Large intestine (tissue), 3 donors: ENCODE data around the gene TROAP. TPM values are rescaled to one million over a fixed set of nuclear protein-coding genes. Genes with fewer than 3 reads are reported as not detected.

Experiments
- DNase-seq, 2 donors: peaks; one replicate each; pipeline versions ENCODE4 v3.0.0 to v3.0.0-alpha.2; 2013
- H3K27ac ChIP-seq: one replicate; pipeline ENCODE4 v1.5.1; 2013; ENCODE audit warnings: low read length
- H3K27me3 ChIP-seq: 2 replicates; pipeline ENCODE4 v1.6.1; 2013; ENCODE audit warnings: low read length; ENCODE audit not compliant: control insufficient read depth, insufficient read depth
- H3K36me3 ChIP-seq: 2 replicates; pipeline ENCODE4 v1.6.1; 2013; ENCODE audit warnings: low read length; ENCODE audit not compliant: control insufficient read depth, insufficient read depth
- H3K4me1 ChIP-seq: one replicate; pipeline ENCODE4 v1.6.1; 2013; ENCODE audit warnings: low read length; ENCODE audit not compliant: control insufficient read depth, insufficient read depth
- H3K4me3 ChIP-seq: one replicate; pipeline ENCODE4 v1.5.1; 2013; ENCODE audit warnings: low read length
- H3K9me3 ChIP-seq: one replicate; pipeline ENCODE4 v1.6.1; 2013; ENCODE audit warnings: mild to moderate bottlenecking, low read depth, low read length, moderate library complexity; ENCODE audit not compliant: control insufficient read depth
- WGBS: methylation state at CpG from one replicate; pipeline ENCODE4 v1.1.5; 2013; ENCODE audit warnings: low lambda C conversion rate; ENCODE audit not compliant: insufficient coverage; 5-methylcytosine and 5-hydroxymethylcytosine counted together
- polyA plus RNA-seq: library from polyadenylated mRNA; unstranded; fragments of 120-200 nt; gene quantifications from one replicate; pipeline ENCODE4 v1.2.1, GENCODE V29; 2013

The TROAP gene
- polyA plus RNA-seq, 1 donor: 15.8 TPM

DNA sequence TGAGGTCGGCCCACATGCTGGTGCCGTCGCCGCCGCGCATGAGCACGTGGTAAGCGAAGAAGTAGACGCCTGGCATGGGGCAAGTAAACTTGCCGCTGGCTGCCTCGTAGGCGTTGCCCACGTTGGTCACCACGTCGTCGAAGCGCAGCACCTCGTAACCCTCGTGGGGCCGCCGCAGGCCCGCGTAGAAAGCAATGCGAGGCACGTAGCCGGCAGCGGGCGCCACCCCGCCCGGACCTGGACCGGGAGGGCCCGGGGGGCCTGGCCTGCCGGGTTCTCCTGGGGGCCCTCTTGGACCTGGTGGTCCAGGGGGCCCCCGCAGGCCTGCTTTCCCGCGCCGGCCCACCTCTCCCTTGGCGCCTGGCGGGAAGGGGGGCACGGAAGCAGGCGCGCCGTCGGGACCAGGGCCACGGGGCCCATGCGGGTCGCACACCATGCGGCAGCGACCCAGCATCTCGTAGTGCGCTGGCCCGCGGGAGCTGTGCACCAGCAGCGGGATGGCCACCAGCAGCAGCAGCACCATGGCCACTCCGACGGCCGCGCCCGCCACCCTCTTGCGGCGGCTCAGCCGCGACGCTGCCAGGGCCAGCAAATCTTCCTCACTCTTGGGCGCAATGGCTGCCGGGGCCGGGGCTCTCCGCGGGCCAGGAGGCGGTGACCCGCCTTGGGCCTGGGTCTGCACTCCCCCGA is 13.0 kb downstream of the TROAP start:
- DNase-seq: no peak
- Histone ChIP-seq H3K27ac (no peak overlapping the region), H3K27me3 (peaks cover 89% of the 10 kb centered on the region), H3K4me1 (peaks cover 36% of the 10 kb centered on the region), H3K4me3 (no peak overlapping the region), H3K36me3 (no peaks in the 10 kb centered on the region), H3K9me3 (peaks cover 15% of the 10 kb centered on the region)
- WGBS: no CpG with 5 or more reads among the region's 72 CpGs

DNA sequence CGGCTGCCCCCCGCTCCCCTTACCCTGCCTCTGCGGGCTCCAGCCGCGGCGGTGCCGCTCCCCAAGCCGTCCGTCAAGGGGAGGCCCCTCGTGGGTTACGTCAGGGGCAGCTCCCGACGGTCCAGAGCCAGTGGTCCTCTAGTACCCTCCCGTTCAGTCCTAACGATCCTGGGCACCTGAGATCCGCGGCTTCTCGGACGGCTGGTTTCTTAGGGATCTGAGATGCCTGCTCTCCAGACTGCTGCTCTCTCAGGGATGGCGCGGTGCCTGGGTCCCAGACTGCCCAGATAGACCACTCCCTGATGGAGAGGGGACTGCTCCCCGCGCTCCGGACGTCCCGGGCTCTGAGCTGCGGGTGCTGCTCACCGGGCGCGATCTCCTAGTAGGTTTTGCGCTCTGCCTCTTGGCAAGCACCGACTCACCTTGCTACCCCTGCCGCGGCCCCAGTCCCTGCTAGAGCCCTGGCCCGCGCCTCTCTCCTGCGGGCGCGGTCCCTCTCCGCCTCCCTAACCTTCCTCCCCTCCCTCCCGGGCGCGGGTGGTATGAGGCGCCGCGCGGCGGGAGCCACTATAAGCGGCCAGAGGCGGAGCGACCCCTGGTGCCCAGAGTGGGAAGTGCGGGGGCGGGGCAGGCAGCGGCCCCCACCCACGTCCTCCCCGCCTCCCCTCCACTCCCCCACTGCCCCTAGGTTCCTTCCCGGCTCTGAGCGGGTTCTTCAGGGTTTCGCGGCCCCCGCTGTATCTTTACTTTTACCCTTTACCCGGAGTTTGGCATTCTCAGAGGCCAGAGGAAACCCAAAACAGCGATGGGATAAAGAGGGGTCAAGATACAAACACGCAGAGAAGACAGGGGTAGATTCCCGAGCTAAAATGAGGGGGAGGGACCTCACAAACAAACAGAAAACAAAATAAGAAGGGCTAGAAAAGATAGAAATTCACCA is 13.9 kb downstream of the TROAP start, which contains the start of gene C1QL4:
Gene C1QL4, minus strand, starts transcription at position 544 of the 940 bp plus-strand sequence. CDS start 711 bp downstream, outside the sequence.
- peak; percentile 55 to 74 for DNase-seq
- Histone ChIP-seq H3K4me1 (peaks cover 29% of the 10 kb centered on the region), H3K36me3 (no peaks in the 10 kb centered on the region), H3K4me3 (peak within 1 kb of the TSS; percentile 34), H3K9me3 (peaks cover 16% of the 10 kb centered on the region), H3K27me3 (peaks cover 97% of the 10 kb centered on the region), H3K27ac (no peak within 1 kb of the TSS)
- WGBS: no CpG with 5 or more reads among the region's 65 CpGs

GRCh38 chr12:49338830-49339463 is 15.9 kb downstream of the TROAP start:
- no peak for DNase-seq
- peaks cover 100% of the 10 kb centered on the region for H3K27me3 ChIP-seq
- WGBS: no CpG with 5 or more reads among the region's 6 CpGs
- peaks cover 17% of the 10 kb centered on the region for H3K9me3 ChIP-seq
- no peak overlapping the region for H3K4me3 ChIP-seq
- no peak overlapping the region for H3K27ac ChIP-seq
- H3K36me3 ChIP-seq: no peaks in the 10 kb centered on the region
- peaks cover 34% of the 10 kb centered on the region for H3K4me1 ChIP-seq

DNA sequence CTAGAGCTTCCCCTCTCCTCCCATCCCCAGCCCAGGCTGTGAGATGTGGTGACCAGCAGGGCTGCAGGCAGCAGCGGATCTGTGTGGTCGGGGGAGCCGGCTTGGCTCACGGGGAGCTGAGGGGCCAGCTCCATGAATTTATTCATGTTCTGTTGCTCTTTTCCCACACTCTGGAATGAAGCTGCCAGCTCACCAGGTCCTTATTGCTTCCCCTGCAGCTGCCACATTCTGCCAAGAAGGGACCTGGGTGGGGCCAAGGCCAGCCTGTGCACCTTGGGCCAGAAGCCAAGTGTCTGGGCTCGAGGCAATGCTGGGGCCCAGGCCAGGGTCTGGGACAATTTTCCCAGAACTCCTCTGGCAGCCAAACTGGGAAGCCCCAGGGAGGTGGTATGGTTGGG is 16.4 kb downstream of the TROAP start:
- Histone ChIP-seq H3K27me3 (peaks cover 100% of the 10 kb centered on the region), H3K36me3 (no peaks in the 10 kb centered on the region), H3K9me3 (peaks cover 17% of the 10 kb centered on the region), H3K27ac (no peak overlapping the region), H3K4me3 (no peak overlapping the region), H3K4me1 (peaks cover 36% of the 10 kb centered on the region)
- DNase-seq: peak in 1 of 2 donors; percentile 79
- no CpG with 5 or more reads among the region's 5 CpGs for WGBS

DNA sequence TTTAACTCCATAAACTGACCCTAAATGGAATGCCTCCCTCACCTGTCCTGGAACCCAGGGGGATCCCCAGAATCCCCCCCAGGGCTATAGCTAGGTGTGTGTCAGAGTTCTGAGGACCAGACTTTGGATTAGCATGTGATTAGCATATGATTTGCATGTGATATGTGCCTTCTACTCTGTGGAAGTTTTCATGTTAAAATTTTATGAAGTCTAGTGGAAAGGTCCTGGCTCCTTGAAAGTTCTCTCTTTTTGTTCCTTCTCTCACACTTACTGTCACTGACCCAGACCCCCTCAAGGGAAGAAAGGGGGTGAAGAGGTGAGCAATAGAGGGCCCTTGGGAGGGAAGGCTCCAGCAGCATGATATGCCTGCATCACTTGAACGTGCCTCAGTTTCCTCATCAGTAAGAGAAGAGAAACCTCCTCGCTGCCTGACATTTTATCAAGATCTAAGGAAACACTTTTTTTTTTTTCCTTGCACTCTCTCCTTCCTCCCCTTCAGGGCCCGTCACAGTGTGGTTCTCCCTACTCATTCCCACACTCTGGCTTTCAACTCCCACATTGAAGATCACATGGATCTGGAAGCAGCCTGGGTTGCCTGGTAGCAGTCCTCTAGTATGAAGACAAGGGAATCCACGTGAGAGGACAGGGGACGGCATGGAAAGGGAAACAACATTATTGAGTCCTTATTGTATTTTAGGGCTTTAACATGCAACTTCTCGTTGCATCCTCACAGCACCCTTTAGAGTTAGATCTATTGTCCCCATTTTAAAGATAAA is 17.2 kb downstream of the TROAP start:
- WGBS: no CpG with 5 or more reads among the region's 6 CpGs
- H3K4me1 ChIP-seq: peaks cover 40% of the 10 kb centered on the region
- no peaks in the 10 kb centered on the region for H3K36me3 ChIP-seq
- no peak overlapping the region for H3K27ac ChIP-seq
- peaks cover 22% of the 10 kb centered on the region for H3K9me3 ChIP-seq
- DNase-seq: no peak
- no peak overlapping the region for H3K4me3 ChIP-seq
- peaks cover 99% of the 10 kb centered on the region for H3K27me3 ChIP-seq

GRCh38 chr12:49340971-49341776 is 18.1 kb downstream of the TROAP start:
- Histone ChIP-seq H3K4me3 (no peak overlapping the region), H3K36me3 (no peaks in the 10 kb centered on the region), H3K27ac (no peak overlapping the region), H3K4me1 (peaks cover 47% of the 10 kb centered on the region), H3K27me3 (peaks cover 99% of the 10 kb centered on the region), H3K9me3 (peaks cover 25% of the 10 kb centered on the region)
- 20% methylated on average over 1 of the region's 14 CpGs for WGBS
- DNase-seq: peak in 1 of 2 donors; percentile 15

DNA sequence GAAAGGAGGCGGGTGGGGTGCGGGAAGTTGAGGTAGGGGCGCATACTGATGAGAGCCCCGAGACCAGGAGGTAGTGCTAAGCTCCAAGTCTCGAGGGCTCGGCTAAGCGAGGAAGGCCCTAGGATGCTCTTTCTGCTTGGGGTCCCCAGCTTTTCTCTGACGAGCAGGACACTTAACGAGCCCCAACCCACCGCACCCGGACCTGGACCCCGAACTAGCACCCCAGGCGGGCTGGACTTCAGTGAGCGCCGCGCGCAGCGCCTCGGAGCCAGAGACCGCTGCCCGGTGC is 18.7 kb downstream of the TROAP start:
- H3K4me1 ChIP-seq: peaks cover 50% of the 10 kb centered on the region
- H3K27ac ChIP-seq: no peak overlapping the region
- H3K36me3 ChIP-seq: no peaks in the 10 kb centered on the region
- no peak for DNase-seq
- peaks cover 99% of the 10 kb centered on the region for H3K27me3 ChIP-seq
- H3K9me3 ChIP-seq: peaks cover 24% of the 10 kb centered on the region
- WGBS: no CpG with 5 or more reads among the region's 21 CpGs
- no peak overlapping the region for H3K4me3 ChIP-seq

GRCh38 chr12:49342066-49342913 is 19.2 kb downstream of the TROAP start:
- Histone ChIP-seq H3K4me1 (peaks cover 51% of the 10 kb centered on the region), H3K27me3 (peaks cover 99% of the 10 kb centered on the region), H3K4me3 (peak overlapping the region; percentile 19), H3K9me3 (peaks cover 22% of the 10 kb centered on the region), H3K36me3 (no peaks in the 10 kb centered on the region), H3K27ac (no peak overlapping the region)
- WGBS: no CpG with 5 or more reads among the region's 58 CpGs
- DNase-seq: peak; percentile 68 to 71
